ENCODE measurements around the gene SNAP91. TPM values are rescaled to one million over a fixed set of nuclear protein-coding genes. Genes with fewer than 3 reads are reported as not detected.

Gene SNAP91
- total RNA-seq, 1 donor from 2014 or later, result 0.40 TPM

- peaks cover 3% of the 10 kb centered on the region for H3K4me1 Mint-ChIP-seq
- DNase-seq (ENCODE audit: low spot score in 2 of 2, unreplicated experiment in 2 of 2), result no peak
Measured at GRCh38 chr6:83615025-83615999, 93.6 kb downstream of the SNAP91 start.

GRCh38 chr6:83613378-83613777 is 95.5 kb downstream of the SNAP91 start:
- H3K36me3 Mint-ChIP-seq, result no peaks in the 10 kb centered on the region
- no peaks in the 10 kb centered on the region for H3K27me3 Mint-ChIP-seq (ENCODE audit: low read depth)
- DNase-seq (ENCODE audit: low spot score in 2 of 2, unreplicated experiment in 2 of 2), result no peak
- TF ChIP-seq CTCF (IDR thresholded peaks at IDR 0.05; ENCODE audit: unreplicated experiment), result no peak
- no peaks in the 10 kb centered on the region for H3K9me3 Mint-ChIP-seq
- H3K27ac Mint-ChIP-seq, result no peak overlapping the region
- peaks cover 3% of the 10 kb centered on the region for H3K4me1 Mint-ChIP-seq
- H3K4me3 Mint-ChIP-seq, result no peak overlapping the region

More at GRCh38 chr6:83615025-83615999, 93.6 kb downstream of the SNAP91 start:
- H3K27me3 Mint-ChIP-seq (ENCODE audit: low read depth), result peaks cover 4% of the 10 kb centered on the region
- peak; percentile 89 for TF ChIP-seq CTCF (IDR thresholded peaks at IDR 0.05; ENCODE audit: unreplicated experiment)
- H3K4me3 Mint-ChIP-seq, result no peak overlapping the region
- H3K27ac Mint-ChIP-seq, result no peak overlapping the region
- H3K36me3 Mint-ChIP-seq, result no peaks in the 10 kb centered on the region
- no peaks in the 10 kb centered on the region for H3K9me3 Mint-ChIP-seq

GRCh38 chr6:83609248-83609647 is 99.7 kb downstream of the SNAP91 start:
- no peak for TF ChIP-seq CTCF (IDR thresholded peaks at IDR 0.05; ENCODE audit: unreplicated experiment)
- no peaks in the 10 kb centered on the region for H3K36me3 Mint-ChIP-seq
- H3K27me3 Mint-ChIP-seq (ENCODE audit: low read depth), result no peaks in the 10 kb centered on the region
- peaks cover 5% of the 10 kb centered on the region for H3K4me1 Mint-ChIP-seq
- no peak overlapping the region for H3K4me3 Mint-ChIP-seq
- no peaks in the 10 kb centered on the region for H3K9me3 Mint-ChIP-seq
- no peak overlapping the region for H3K27ac Mint-ChIP-seq
- no peak for DNase-seq (ENCODE audit: low spot score in 2 of 2, unreplicated experiment in 2 of 2)

GRCh38 chr6:83605517-83605916 is 103.4 kb downstream of the SNAP91 start:
- no peak for DNase-seq (ENCODE audit: low spot score in 2 of 2, unreplicated experiment in 2 of 2)

GRCh38 chr6:83603551-83603950 is 105.3 kb downstream of the SNAP91 start:
- DNase-seq (ENCODE audit: low spot score in 2 of 2, unreplicated experiment in 2 of 2), result no peak
- Mint-ChIP-seq H3K36me3 (no peaks in the 10 kb centered on the region), H3K9me3 (no peaks in the 10 kb centered on the region), H3K27ac (no peak overlapping the region), H3K4me3 (no peak overlapping the region), H3K4me1 (peaks cover 8% of the 10 kb centered on the region), H3K27me3 (ENCODE audit: low read depth) (no peaks in the 10 kb centered on the region)
- TF ChIP-seq CTCF (IDR thresholded peaks at IDR 0.05; ENCODE audit: unreplicated experiment), result no peak

More at GRCh38 chr6:83605517-83605916, 103.4 kb downstream of the SNAP91 start:
- H3K27me3 Mint-ChIP-seq (ENCODE audit: low read depth), result no peaks in the 10 kb centered on the region
- no peak overlapping the region for H3K27ac Mint-ChIP-seq
- no peaks in the 10 kb centered on the region for H3K36me3 Mint-ChIP-seq
- H3K9me3 Mint-ChIP-seq, result no peaks in the 10 kb centered on the region
- H3K4me3 Mint-ChIP-seq, result no peak overlapping the region
- peaks cover 8% of the 10 kb centered on the region for H3K4me1 Mint-ChIP-seq
- TF ChIP-seq CTCF (IDR thresholded peaks at IDR 0.05; ENCODE audit: unreplicated experiment), result no peak
